Uterus (tissue), 2 donors: ENCODE results near the gene RBMS1.

Experiments used
- POLR2A ChIP-seq, 2 donors: fragments of 450-650 bp; IDR thresholded peaks; one replicate each; pipeline ENCODE4 v1.6.1; 2016; ENCODE audit warnings: antibody characterized with exemption in 2 of 2, mild to moderate bottlenecking in 1 of 2, moderate library complexity in 1 of 2
- TF ChIP-seq, protein P1 (sequence below), 4 experiments: fragments of 200-600 bp in 2 of 4; fragments of 450-650 bp in 2 of 4; sonication (generic) in 2 of 4; IDR thresholded peaks; one replicate each; pipeline ENCODE4 v1.5.1; 2016 to 2019; ENCODE audit warnings: antibody characterized with exemption in 4 of 4, mild to moderate bottlenecking in 2 of 4, moderate library complexity in 1 of 4

DNA sequence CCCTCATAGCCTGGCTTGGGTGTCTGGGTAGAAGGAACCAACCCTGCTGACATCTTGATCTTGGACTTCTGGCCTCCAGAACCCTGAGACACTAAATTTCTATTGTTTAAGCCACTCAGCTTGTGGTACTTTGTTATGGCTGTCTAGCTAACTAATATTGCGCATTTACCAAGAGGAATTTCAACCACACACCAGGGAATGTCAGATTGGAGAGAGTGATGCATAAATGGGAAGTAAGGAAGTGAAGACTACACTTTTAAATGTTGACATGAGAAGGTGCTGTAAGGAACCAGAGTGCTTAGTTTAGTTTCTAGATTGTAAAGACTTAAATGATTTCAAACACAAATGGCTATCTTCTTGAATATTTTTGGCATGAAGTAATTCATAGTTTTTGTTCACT, 194.6 kb downstream of the RBMS1 start:
- no peak for TF ChIP-seq POLR2A (IDR thresholded peaks at IDR 0.05)
- TF ChIP-seq, protein P1, sequence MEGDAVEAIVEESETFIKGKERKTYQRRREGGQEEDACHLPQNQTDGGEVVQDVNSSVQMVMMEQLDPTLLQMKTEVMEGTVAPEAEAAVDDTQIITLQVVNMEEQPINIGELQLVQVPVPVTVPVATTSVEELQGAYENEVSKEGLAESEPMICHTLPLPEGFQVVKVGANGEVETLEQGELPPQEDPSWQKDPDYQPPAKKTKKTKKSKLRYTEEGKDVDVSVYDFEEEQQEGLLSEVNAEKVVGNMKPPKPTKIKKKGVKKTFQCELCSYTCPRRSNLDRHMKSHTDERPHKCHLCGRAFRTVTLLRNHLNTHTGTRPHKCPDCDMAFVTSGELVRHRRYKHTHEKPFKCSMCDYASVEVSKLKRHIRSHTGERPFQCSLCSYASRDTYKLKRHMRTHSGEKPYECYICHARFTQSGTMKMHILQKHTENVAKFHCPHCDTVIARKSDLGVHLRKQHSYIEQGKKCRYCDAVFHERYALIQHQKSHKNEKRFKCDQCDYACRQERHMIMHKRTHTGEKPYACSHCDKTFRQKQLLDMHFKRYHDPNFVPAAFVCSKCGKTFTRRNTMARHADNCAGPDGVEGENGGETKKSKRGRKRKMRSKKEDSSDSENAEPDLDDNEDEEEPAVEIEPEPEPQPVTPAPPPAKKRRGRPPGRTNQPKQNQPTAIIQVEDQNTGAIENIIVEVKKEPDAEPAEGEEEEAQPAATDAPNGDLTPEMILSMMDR (IDR thresholded peaks at IDR 0.05), result no peak
